Umbilical cord (tissue), 2 donors: ENCODE results near the gene HCFC1. TPM values are rescaled to one million over a fixed set of nuclear protein-coding genes. Genes with fewer than 3 reads are reported as not detected.
A peak's percentile ranks its signal among the peaks of the same experiment; 100 is the strongest.

Experiments
- DNase-seq: peaks from one replicate; pipeline ENCODE4 v3.0.0-alpha.2; 2015; ENCODE audit warnings: low spot score
- total RNA-seq: library from RNA; depleted of rRNA; stranded (reverse); fragments of >200 nt; gene quantifications from one replicate; pipeline ENCODE4 v1.2.3, GENCODE V29; 2014; ENCODE audit warnings: low replicate concordance; ENCODE audit not compliant: insufficient read depth

The HCFC1 gene
- total RNA-seq, 1 donor from 2014 or later, result 7.2 TPM

DNA sequence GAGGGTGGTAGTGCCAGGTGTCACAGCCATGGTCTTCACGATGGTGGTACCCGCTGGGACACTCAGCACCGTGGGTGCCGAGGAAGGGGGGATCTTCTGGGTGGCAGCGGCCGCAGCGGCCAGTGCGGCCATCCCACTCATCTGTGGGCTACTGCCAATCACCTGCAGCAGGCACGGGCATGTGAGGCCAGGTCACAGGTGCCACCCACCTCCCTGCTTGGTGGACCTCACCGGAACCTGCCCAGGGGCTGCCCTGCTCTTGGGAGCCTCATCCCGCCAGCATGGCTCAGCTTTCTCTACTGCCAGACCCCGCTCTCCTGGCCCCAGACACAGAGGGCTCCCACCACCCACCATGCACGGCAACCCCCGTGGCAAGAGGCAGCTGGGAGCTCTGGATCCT, 13.0 kb downstream of the HCFC1 start:
- DNase-seq, result no peak

DNA sequence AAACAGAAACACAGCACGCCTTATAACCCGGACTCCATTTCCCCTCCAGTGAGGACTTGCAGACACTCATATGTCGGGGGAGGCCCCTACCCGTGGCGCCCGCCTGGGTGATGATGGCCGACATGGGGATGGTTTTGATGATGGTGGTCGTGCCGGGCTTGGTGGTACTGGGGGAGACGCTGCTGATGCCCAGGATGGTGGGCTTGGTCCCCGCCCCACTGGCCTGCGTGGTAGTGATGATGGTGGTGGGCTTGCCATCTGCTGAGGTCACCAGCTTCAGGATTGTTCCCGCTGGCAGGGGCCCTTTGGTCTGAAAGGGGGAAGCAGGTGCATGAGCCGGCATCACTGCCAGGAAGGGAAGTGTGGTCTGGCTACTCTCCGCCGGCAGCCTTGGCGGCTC, 14.4 kb downstream of the HCFC1 start:
- no peak for DNase-seq

DNA sequence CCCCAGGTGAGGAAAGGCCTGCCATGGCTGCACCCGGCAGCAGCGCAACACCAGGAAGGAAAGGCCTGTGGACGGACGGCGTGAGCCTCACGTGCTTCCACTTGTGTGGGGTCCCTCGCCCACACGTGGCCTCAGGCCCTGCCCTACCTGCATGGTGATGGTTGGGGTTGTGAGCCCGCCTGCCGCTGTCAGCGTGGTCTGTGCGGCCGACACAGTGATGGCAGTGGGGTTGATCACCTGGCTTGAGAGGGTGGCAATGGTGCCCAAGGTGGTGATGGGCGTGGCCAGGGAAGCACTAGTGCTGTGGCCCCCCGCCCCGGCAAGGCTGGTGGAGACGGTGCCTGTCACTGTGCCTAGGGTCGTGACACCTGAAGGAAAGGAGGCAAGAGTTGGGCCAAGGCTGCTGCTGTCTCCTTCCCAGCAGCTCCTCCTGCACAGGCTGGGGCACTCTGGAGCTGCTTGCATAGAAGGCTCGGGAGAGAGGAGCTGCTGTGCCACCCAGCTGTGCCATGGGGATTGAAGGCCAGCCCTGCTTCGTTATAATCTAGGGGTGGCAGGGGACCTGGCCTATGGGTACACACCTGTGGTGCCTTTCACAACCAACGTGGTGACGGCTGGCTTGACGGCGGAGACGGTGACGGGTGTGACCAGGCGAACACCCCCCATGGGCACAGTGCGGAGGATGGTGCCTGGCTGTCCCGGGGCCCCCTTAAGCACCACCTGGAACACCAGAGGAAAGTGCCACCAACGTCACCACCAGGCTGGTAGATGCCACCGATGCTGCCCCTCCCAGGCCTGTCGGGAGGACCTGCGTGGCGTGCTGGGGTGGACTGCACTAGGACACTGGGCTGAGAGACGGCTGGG, 15.3 kb downstream of the HCFC1 start:
- no peak for DNase-seq

DNA sequence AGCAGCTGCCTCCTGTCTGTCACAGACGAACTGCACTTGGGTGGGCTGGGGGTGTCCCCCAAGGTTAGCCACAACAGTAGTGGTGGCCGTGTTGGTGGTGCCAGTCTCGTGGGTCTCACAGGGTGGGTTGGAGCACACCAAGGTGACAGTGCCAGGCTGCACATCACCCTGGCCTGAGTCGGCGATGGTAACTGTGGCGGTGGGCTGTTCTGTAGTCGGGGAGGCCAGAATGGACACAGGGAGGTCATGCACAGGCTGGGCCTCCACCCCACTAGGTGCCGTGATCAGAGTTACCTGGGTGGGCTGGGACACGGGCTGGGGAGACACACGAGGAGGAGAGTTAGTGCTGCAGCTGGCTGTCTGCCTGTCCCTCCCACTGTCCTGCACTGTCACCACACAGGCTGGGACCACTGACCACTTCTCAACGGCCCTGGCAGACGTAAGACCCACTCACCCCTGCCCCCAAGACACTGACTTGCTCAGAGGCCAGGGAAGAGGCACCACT, 16.3 kb downstream of the HCFC1 start:
- DNase-seq, result no peak

DNA sequence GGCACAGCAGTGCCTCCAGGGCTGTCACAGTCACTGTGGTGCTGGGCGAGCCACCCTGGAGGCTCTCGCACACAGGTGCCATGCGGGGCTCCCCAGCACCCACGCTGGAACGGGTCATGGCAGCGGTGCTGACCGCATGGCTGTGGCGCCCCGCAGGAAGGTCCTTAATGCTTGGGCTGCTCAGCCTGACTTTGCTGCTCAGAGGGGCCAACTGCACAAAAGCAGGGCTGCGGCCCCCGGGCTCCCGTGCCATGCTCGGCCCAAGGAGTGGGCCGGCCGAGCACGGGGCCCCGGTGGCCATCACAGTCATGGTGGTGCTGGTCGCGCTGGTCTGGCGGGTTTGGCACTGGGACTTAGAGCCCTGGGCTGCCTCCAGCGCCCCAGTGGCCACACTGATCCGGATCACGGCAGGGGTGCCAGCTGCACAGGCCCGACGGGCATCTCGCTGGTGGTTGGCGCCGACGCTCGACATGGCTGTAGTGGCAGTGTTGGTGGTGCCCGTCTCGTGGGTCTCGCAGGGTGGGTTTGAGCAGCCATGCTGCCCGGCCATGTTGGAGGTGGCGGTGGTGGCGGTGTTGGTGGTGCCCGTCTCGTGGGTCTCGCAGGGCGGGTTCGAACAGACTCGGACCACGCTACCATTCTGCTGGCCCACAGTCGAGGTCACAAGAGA, 16.9 kb downstream of the HCFC1 start:
- DNase-seq, result no peak

DNA sequence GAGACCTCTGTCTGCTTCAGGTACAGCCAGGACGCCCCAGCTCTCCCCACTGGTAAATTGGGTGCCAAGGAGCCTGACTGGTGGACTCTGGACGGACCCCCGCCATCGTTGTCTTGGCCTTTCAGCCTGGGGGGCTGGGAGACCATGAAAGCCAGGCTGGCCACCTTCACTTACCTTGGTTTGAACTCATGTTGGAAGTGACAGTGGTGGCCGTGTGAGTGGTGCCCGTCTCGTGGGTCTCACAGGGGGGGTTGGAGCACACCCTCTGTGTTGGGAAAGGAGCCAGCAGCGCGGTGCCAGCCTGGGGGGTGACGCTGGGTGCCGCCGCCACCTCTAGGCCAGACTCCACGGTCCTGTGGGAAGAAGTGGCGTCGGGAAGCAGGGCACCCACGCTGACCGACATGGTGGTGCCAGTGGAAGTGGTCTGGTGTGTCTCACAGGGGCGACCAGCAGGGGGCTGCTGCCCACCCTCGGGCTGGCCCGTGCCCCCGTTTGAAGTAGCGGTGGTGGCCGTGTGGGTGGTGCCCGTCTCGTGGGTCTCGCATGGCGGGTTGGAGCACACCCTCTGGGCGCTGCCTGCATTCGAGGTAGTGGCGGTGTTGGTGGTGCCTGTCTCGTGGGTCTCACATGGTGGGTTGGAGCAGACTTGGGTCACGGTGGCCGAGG, 17.6 kb downstream of the HCFC1 start:
- DNase-seq, result no peak

DNA sequence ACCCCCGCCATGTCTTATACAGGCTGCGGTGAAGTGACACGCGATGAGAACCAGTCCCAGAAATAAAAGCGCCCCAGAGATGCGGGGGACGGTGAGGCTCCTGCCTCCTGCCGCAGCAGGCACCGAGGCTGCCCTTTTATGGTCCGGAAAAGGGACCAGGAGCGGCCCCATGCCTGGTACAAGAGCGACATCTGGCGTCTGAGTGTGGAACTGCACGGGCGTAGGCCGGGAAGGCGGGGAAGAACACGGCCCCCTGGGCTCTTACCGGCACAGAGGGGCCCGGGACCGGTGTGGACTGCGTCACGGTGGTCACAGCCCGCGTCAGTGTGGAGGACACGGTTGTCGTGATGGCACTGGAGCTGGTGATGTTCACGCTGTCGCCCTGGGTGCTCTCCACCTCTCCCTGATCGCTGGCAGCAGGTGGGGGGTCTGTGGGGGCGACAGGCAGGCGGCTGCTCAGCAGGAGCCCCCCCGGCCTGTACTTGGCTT, 18.2 kb downstream of the HCFC1 start:
- peak; percentile 51 for DNase-seq

DNA sequence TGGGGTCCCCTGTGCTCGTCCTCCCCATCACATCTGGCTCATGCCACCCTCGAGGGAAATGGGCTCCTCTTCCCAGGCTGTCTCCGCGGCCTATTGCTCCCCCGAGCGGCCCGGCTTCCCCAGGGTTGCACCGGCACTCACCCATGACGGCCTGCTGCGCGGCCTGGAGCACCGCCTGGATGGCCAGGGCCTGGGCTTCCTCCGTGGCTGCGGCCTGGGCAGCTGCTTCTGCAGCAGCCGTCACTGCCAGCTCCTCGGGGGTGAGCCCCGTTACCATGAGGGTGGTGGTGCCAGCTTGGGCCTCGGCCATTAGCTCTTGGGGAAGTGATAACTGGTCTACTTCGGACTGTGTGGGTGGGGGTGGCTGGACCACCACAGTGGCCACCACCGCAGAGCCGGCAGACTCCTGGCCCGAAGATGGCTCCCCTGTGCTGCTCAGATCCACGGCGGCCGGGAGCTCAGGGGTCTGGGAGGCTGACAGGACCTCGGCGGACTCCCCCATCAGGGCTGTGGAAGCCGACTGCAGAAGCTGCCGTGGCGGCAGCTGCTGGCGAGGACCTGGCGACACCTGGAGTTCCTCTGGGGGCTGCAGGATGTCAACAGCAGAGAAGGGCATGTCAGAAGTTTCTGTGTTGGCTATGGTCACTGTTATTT, 19.1 kb downstream of the HCFC1 start:
- no peak for DNase-seq

DNA sequence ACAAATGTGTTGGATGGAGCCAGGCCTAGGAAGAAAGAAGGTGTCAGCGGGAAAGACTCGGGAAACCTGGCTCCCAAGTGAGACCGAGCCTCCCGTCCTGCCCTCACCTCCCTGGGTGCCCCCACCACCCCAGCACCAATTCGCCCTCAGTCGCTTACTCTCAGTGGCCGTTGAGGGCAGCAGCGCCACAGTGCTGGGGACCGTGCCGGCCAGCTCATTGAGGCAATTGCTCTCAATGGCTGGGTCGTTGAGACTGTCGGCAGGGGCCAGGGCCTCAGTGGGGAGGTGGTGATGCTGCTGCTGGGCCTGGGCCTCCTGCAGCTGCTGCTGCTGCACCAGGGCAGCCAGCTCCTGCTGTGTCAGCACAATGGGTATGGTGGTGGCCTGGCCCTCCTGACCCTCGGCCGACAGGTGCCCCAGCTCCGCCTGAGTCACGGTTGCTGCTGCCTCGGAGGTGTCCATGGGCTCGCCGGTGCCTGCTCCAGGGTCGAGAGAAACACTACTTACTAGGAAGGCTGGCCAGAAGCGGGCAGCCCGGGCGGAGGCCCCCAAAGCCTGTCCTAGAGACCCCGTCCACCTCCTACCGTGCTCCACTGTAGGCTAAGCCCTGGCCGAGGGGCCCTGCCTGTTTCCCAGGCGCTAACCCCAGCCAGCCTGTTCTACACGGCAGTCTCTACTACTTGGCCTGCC, 19.8 kb downstream of the HCFC1 start:
- no peak for DNase-seq

DNA sequence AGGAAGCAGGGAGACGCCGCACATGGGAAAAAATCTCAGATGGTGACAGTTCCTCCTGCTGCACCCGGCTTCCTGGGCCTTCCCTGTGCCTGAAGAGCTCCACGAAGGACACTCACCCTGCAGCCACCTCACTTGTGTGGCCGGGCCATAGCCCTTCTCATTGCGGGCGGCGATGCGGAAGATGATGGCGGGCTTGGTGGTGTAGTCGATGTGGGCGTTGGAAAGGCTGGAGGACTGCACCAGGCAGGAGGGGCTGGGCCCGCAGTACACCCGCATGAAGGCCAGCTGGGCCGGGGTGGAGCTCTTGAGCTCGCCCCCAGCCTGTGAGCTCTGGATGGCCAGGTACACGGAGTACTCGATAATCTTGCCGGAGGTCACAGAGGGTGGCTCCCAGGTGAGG, 21.5 kb downstream of the HCFC1 start:
- no peak for DNase-seq

DNA sequence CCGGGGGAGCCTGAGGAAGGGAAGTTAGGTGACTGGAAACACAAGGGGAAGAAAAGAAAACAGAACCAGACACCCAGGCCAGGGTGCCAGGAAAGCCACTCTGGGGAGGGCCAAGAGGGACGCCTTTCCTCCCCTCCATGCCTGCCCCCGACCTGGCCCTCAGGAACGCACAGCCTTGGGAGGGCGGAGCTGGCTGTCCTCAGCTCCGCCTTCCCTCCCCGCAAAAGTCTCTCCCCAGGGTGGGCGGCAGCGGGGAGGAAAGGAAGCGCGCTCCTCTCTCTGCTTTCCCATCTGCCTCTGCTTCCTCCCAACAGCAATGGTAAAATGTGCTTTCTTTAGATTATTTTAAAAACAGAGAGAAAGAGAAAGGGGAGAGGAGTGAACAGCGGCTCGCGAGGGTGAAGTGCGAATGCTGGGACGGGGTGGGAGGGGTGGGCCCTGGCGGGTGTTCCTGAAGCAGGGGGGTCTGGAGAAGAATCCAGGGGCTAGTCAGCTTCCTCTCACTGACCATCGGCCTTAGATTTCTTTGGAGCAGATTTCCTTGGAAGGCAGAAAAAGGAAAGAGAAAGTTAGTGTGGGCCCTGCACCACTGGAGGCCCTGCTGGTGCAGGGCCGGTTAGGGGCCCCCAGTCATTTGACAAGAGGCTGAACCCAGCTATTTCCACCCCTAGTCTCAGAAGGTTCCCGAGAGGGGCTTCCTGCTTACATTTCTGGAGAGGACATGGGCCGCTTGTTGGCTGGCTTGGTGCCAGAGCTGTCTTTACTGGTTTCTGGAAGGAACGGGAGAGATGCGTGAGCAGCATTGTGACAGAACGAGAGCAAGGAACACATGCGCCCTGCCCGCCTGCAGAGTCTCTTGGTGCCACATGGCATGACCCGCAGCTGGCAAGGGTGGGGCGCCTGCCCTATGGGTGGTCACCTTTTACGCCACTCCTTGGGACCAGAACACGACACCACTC, 22.5 kb downstream of the HCFC1 start:
- DNase-seq, result no peak

DNA sequence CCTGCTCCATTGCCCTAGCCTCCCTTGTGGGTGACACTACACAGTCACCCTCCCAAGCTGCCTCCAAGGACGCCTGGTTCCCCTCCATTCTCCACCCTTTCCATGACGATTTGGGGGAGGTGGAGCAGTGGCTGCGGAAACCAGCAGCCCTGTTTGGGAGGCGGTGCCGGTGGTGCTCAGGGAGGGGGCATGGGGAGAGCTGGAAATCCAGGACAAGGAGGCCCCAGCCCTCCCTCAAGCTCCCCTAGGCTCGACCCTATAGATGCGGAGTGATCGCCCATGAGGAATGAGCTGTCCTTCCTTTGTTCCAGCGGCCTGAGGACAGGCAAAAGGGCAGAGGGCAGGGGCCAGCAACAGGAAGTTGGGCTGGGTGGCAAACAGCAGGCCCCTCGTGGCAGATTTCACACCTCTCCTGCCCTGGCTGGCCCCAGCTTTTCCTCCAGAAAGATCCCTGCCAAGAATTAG, 23.6 kb downstream of the HCFC1 start:
- no peak for DNase-seq

DNA sequence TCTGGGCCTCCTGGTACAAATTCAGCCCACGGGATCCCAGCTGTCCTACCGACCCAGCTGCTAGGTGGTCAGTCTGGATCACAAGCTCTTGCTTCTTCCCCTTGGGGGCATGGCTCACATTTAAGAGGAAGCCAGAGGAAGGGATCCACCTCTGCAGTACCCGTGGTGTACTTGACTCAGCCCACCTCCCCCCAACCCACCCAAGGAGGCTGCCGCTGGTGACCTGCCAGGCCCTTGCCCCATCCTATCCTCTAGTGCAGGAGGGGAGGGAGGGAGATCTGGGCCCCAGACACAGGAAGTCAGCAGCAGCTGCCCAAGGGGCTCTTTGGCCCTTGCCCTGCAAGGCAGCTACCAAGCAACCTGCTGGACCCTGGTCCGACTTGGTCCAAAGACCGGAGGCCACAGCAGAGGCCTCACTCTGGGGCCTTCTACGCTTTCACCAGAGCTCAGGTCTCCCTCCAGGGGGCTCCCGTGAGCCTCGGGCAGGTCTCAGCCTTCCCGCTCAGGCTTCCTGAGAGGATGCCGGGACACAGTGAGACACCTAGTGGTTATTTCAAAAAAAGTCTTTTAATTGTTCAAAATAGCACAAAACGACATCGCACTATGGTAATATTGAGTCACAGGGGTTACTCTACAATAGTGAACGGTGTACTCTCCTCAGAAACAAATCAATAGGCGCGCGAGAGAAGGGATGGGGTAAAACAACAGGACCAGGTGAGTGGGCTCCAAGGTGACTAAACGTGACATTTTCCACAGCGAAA, 24.4 kb downstream of the HCFC1 start:
- peak; percentile 60 for DNase-seq

DNA sequence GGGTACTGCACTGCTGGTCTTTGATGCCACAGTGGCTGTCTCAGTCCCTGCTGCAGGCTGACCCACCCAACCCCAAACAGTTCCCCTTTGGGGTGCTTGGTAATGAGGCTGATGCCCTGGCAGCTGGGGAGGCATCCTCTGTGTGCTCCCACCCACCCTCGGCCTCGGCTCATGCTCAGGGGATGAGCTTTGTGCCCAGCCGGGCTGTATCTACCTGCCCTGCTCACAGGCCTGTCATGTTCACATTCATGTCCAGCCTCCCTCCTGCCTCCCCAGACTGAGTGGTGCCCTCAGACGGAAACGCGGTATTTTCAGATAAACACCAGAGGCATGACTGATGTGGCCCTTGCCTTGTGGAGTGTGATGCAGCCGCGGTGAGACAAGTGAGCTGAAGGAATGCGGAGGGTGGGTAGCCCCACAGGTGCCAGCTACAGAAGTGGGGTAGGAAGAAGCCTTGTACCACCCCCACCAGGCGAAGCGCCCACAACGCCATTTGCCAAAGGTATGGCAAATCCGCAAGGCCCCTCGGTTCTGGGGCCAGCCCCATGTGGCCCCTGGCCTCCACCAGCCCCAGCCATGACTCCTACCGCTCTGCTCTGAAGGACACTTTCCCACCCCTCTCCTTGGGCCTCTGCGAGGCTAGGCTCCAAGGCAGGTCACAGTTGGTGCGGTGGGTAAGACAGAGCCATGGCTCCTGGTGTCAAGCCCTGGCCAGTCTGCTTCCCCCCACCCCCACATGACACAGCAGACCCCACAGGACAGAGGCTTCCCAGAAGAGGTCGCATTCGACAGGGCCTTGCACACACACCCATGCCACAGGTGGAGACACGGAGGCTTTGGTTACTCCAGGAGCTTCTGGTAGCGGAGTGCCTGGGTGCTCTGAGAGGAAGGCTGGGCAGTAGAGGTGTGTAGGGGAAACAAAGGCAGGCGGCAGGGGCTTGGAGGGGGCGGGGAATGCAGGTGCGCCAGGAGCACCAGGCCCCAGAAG, 25.4 kb downstream of the HCFC1 start:
- DNase-seq, result no peak

DNA sequence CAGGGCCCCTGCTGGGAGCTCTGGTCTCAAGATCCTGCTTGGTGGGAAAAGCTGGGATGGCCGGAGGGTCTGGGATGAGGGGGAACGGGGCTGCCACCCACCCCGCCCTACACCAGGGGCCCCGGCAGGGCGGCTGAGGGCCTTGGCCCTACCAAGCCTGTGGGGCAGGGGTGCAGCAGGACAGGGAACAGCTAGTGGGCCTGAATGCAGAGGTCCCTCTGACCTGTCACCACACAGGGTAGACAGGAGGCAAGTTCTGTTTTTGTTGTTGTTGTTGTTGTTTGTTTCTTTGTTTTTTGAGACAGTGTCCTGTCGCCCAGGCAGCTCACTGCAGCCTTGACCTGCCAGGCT, 26.8 kb downstream of the HCFC1 start:
- no peak for DNase-seq

DNA sequence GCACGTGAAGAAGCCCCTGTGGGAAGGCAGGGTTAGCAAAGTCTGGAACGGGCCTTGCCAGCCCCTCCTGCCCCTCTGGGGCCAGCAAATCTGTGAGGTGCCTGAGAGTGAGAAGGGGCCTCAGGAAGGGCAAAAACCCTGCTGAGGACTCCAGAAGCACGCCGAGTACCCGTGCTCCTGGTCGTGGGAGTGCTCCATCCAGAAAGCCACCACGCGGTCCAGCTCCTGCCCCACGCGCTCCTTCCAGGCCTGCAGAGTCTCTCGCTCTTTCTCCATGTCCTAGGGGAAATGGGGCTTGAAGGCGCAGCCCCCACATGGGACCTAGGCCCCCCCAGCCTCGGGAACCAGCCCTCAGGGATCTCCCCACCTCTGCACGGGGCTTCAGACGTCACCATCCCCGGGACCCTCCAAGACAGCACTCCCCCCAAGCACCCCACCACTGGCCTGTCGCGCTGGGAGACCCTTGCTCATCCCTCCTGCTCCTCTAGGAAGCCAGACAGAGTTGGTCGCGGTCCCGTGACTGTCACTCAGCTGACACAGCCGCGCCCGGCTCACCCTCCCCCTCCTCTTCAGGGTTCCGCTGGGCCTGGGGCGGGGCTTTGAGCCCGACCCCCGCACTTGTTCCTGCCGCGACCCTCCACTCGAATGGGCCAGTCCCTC, 27.3 kb downstream of the HCFC1 start, which contains the start of gene RENBP:
TSS of gene RENBP (minus strand) at position 504 of the 660 bp plus-strand sequence. CDS start at position 471, 33 bp downstream.
- DNase-seq, result no peak
